Colon (tissue), 2 donors: Measurements from ENCODE around the gene NUCB1.
"Not testable (repeated sequence)": the region's sequence is repeated elsewhere in the genome, so short reads cannot be mapped to it uniquely, and the experiment has no call there.

Source experiments
- FAIRE-seq: peaks from 2 replicates; lab custom pipeline; 2012; peaks lifted over from hg19 to GRCh38; lab: Jason Lieb, UNC
- donor health status: control.
- donor health status: control.

NUCB1 gene

GRCh38 chr19:48906324-48906723 is 6.2 kb downstream of the NUCB1 start:
- no peak for FAIRE-seq

- FAIRE-seq: no peak
Measured at GRCh38 chr19:48907671-48908070, 7.6 kb downstream of the NUCB1 start.

- not testable (repeated sequence) for FAIRE-seq
Measured at GRCh38 chr19:48909424-48910077, 9.4 kb downstream of the NUCB1 start.

DNA sequence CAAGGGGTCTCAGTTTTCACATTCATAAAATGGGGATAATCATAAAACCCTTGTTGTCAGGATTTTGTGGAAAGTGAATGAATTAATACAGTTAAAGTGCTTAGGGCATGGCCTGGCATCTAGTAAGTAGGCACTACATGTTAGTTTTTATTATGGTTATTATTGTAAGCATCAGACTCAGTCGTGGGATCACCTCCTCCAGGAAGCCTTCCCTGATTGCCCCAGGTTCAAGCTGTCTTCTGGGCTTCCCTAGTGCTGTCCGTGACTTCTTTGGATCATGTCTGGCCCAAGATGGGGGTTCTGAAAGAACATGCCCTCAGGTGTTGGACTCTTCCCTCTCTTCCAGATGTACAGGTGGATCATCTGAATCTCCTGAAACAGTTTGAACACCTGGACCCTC is 10.7 kb downstream of the NUCB1 start:
- FAIRE-seq: no peak

DNA sequence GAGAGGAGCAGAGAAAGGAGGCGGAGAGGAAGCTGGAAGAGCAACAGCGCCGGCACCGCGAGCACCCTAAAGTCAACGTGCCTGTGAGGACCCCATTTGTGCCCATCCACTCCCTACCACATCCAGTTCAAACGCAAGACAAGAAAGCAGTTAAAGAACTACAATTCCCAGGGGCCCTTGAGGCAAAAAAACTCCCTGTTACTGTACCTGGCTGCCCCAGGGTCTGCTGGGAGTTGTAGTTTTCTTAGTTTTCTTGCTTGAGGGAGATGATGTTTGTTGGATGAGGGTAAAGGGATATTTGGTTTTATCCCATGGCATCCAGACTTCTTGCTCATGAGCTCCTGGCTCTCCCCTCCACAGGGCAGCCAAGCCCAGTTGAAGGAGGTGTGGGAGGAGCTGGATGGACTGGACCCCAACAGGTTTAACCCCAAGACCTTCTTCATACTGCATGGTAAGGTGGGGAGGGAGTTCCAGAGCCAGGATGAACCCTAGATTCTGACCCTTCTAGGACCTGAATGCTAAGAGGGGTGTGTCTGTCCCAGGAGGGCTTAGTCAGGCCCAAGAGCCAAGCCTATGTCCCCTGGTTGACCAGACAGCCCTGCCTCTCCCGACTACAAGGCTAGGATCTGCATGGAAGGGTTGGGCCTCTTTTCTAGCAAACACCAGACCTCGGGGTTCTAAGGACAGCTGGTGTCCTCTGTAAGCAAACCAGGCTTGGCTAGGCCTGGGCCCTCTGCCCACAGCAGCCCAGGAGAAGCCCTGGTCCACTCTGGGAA is 13.2 kb downstream of the NUCB1 start:
- no peak for FAIRE-seq

DNA sequence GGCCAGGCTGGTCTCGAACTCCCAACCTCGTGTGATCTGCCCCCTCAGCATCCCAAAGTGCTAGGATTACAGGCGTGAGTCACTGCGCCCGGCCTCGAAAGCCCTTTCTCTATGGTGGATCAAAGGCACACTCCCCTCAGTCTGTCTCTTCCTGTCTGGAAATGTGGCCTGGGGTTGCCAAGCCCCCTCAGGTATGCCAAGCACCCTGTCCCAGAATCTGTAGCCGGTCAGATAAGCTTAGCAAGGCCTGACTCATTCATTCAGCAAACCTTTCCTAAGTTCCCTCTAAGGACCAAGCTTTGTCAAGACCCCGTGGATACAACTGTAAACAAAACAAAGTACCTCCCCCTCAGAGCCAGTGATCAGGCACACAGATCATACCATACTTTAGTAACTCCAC is 14.1 kb downstream of the NUCB1 start:
- no peak for FAIRE-seq

DNA sequence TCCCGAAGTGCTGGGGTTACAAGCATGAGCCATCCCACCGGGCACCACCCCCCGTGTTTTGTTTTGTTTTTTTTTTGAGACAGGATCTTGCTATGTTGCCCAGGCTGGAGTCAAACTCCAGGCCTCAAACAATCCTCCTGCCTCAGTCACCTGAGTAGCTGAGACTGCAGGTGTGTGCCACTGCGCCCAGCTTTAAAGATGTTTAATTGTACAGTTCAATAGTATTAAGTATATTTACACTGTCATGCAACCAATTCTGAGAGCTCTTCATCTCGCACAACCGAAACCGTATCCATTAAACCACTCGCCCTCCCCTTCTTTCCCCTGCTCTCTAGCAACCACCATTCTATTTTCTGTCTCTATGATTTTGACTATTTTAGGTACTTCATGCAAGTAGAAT is 15.6 kb downstream of the NUCB1 start:
- no peak for FAIRE-seq

DNA sequence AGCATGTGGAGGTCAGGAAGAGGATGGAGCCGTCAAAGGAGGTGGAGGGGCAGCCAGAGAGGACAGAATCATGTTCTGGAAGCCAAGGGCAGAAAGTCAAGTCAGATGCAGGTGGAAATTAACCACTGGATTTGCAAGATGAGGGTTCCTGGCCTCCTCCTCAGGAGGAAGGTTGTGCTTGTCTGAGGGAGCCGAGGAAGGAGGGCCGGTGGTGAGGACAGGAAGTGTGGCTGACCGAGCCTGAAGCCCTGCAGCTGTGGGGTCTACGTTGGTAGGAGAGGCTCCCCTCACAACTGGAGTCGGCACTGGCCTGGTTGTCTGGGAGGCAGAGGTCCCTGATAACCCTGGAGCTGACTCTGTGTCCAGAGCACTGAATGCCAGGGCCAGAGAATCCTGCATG is 18.0 kb downstream of the NUCB1 start:
- no peak for FAIRE-seq

GRCh38 chr19:48918801-48919247 is 18.7 kb downstream of the NUCB1 start:
- FAIRE-seq: no peak

DNA sequence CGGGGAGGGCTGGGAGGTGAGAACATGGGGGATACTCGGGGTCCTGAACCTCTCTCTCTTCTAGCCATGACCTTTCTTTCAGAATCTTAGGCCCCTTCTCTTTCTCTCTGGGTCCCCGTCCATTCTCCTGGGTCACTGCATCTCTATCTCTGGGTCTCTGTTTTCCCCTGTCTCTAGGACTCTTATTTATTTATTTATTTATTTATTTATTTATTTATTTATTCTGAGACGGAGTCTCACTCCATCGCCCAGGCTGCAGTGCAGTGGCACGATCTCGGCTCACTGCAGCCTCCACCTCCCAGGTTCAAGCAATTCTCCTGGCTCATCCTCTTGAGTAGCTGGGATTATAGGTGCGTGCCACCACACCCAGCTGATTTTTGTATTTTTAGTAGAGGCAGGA is 19.2 kb downstream of the NUCB1 start:
- not testable (repeated sequence) for FAIRE-seq

DNA sequence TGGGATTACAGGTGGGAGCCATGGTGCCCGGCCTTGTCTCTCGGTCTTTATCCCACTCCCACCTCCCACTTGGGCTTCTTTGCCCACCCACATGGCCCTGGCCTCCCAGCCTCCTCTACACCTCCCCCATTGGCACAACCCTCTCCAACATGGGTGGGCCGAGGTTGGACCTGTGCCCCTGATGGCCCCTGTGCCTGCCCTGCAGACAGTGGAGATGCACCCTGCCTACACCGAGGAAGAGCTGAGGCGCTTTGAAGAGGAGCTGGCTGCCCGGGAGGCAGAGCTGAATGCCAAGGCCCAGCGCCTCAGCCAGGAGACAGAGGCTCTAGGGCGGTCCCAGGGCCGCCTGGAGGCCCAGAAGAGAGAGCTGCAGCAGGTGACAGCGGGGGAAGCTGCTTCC is 20.8 kb downstream of the NUCB1 start:
- FAIRE-seq: no peak

DNA sequence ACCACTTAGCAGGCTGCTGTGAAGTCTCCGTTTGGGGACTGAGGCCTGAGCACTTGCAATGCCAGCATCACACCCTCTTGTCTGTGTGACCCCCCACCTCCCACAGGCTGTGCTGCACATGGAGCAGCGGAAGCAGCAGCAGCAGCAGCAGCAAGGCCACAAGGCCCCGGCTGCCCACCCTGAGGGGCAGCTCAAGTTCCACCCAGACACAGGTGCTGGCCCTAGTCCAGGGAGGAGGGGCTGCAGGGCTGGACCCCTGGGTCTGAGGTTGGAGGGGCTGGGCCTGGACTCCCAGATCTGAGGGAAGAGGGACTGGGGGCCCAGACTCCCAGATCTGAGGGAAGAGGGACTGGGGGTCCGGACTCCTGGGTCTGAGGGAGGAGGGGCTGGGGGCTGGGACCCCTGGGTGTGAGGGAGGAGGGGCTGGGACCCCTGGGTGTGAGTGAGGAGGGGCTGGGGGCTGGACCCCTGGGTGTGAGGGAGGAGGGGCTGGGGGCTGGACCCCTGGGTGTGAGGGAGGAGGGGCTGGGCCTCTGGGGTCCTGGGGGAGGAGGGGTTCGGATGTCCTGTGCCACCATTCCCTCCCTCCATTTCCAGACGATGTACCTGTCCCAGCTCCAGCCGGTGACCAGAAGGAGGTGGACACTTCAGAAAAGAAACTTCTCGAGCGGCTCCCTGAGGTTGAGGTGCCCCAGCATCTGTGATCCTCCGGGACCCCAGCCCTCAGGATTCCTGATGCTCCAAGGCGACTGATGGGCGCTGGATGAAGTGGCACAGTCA is 21.8 kb downstream of the NUCB1 start:
- FAIRE-seq: no peak

GRCh38 chr19:48922548-48923490 is 22.7 kb downstream of the NUCB1 start:
- FAIRE-seq: no peak

- FAIRE-seq: no peak
Measured at GRCh38 chr19:48925240-48925843, 25.2 kb downstream of the NUCB1 start.

GRCh38 chr19:48925890-48926289 is 25.8 kb downstream of the NUCB1 start:
- not testable (repeated sequence) for FAIRE-seq

- FAIRE-seq: no peak
Measured at GRCh38 chr19:48926909-48927308, 26.8 kb downstream of the NUCB1 start.

- FAIRE-seq: not testable (repeated sequence)
Measured at GRCh38 chr19:48927692-48928091, 27.6 kb downstream of the NUCB1 start.

- FAIRE-seq: no peak
Measured at GRCh38 chr19:48928164-48929025, 28.3 kb downstream of the NUCB1 start.

- FAIRE-seq: no peak
Measured at GRCh38 chr19:48933382-48933932, 33.3 kb downstream of the NUCB1 start, which contains the start of gene DHDH. Gene DHDH, plus strand, starts transcription at chr19:48933699. Its CDS starts 23 bp downstream, at chr19:48933722.

- no peak for FAIRE-seq
Measured at GRCh38 chr19:48934837-48935236, 34.7 kb downstream of the NUCB1 start.
